ENCODE measurements around the gene NUDT17.

DNA sequence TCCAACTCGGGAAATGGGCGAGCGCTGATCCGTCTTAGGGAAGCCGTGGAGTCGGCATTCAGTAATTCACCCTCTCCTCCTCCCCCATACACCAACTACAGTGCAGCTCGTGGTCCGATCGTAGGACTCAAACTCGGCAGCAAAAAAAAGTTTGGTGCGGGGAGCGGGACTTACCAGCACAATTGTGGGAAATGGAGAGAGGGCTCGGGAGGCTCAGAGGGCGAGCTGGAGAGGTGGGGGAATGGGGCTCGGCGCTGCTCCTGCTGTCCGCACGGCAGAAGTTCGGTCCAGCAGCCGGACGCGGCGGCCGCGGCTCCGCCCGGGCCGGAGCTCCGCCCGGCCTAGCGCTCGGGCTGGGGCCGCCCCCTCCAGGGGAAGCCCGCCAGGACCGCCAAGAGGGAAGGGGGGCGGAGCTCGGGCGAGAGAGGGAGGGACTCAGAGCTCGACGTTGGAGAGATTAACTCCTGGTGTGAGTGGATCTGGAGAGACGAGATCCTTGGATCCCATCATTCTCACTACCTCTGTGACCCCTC is 14.1 kb downstream of the NUDT17 start:
- TF ChIP-seq, protein P1, sequence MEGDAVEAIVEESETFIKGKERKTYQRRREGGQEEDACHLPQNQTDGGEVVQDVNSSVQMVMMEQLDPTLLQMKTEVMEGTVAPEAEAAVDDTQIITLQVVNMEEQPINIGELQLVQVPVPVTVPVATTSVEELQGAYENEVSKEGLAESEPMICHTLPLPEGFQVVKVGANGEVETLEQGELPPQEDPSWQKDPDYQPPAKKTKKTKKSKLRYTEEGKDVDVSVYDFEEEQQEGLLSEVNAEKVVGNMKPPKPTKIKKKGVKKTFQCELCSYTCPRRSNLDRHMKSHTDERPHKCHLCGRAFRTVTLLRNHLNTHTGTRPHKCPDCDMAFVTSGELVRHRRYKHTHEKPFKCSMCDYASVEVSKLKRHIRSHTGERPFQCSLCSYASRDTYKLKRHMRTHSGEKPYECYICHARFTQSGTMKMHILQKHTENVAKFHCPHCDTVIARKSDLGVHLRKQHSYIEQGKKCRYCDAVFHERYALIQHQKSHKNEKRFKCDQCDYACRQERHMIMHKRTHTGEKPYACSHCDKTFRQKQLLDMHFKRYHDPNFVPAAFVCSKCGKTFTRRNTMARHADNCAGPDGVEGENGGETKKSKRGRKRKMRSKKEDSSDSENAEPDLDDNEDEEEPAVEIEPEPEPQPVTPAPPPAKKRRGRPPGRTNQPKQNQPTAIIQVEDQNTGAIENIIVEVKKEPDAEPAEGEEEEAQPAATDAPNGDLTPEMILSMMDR (IDR thresholded peaks at IDR 0.05) = no peak
- TF ChIP-seq EP300 (IDR thresholded peaks at IDR 0.05) = no peak

All from stomach (tissue), 4 donors.